HepG2 (cell line): Measurements from ENCODE around the gene CD248. TPM values are rescaled to one million over a fixed set of nuclear protein-coding genes. Genes with fewer than 3 reads are reported as not detected.
A peak's percentile ranks its signal among the peaks of the same experiment; 100 is the strongest.

Source experiments
- ARID2 ChIP-seq: sonication (generic); formaldehyde crosslinking; IDR thresholded peaks from 2 replicates; pipeline ENCODE4 v1.8.1; 2022; ENCODE audit warnings: mild to moderate bottlenecking, missing genetic modification reagents, borderline replicate concordance
- EEA1 ChIP-seq: sonication (generic); formaldehyde crosslinking; IDR thresholded peaks from 2 replicates; pipeline ENCODE4 v1.5.1; 2020; ENCODE audit warnings: mild to moderate bottlenecking, missing genetic modification reagents, borderline replicate concordance
- GTF3A ChIP-seq: sonication (generic); formaldehyde crosslinking; conservative IDR thresholded peaks from 2 replicates; pipeline ENCODE4 v1.4.0; 2020; ENCODE audit warnings: mild to moderate bottlenecking, missing genetic modification reagents
- KAT8 ChIP-seq: IDR thresholded peaks from 2 replicates; pipeline ENCODE4 v1.6.1; 2016; ENCODE audit warnings: missing genetic modification reagents, missing compliant biosample characterization
- KDM5A ChIP-seq: fragments of 200-600 bp; sonication (generic); IDR thresholded peaks from 2 replicates; pipeline ENCODE4 v1.7.0; 2018; ENCODE audit warnings: antibody characterized with exemption, mild to moderate bottlenecking, low read length, borderline replicate concordance
- KMT2B ChIP-seq: IDR thresholded peaks from 2 replicates; pipeline ENCODE4 v1.6.1; 2016; ENCODE audit warnings: missing genetic modification reagents, missing compliant biosample characterization
- SATB2 ChIP-seq: sonication (generic); formaldehyde crosslinking; IDR thresholded peaks from 2 replicates; pipeline ENCODE4 v1.5.0; 2020; ENCODE audit warnings: missing genetic modification reagents
- TCF12 ChIP-seq, 2 experiments: fragments of 450-650 bp in 1 of 2; sonication (generic) in 1 of 2; formaldehyde crosslinking in 1 of 2; IDR thresholded peaks; 2 replicates each; pipeline versions ENCODE4 v1.6.1 to v1.8.0; 2017 to 2022; ENCODE audit warnings: antibody characterized with exemption in 1 of 2, mild to moderate bottlenecking in 1 of 2, missing genetic modification reagents in 1 of 2, moderate library complexity in 1 of 2
- U2AF2 ChIP-seq: fragments of 200-400 bp; formaldehyde crosslinking; IDR thresholded peaks from 2 replicates; pipeline ENCODE4 v1.6.1; 2017; ENCODE audit warnings: low read depth, mild to moderate bottlenecking, low read length
- ZNF138 ChIP-seq: sonication (generic); formaldehyde crosslinking; IDR thresholded peaks from 2 replicates; pipeline ENCODE4 v1.5.0; 2020; ENCODE audit warnings: mild to moderate bottlenecking, low read depth, missing genetic modification reagents
- ZNF672 ChIP-seq: sonication (generic); formaldehyde crosslinking; IDR thresholded peaks from 2 replicates; pipeline ENCODE4 v1.8.1; 2022; ENCODE audit warnings: missing genetic modification reagents
- ZNF747 ChIP-seq: sonication (generic); formaldehyde crosslinking; IDR thresholded peaks from 2 replicates; pipeline ENCODE4 v1.8.1; 2023; ENCODE audit warnings: missing genetic modification reagents, mild to moderate bottlenecking, borderline replicate concordance
- polyA plus RNA-seq, 8 experiments: library from polyadenylated mRNA; depleted of rRNA in 3 of 8; stranded (reverse) in 7 of 8; unstranded in 1 of 8; fragments of >200 nt; fragmentation: Illumina TruSeq in 4 of 8; extraction: Trizol in 4 of 8; gene quantifications; 2 replicates each; pipeline versions ENCODE4 v1.2.1 to v1.2.3, GENCODE V29; 2011 to 2016; ENCODE audit warnings: low read depth in 4 of 8, missing spikeins in 1 of 8, mixed read lengths in 1 of 8; ENCODE audit not compliant: insufficient read depth in 1 of 8
- total RNA-seq, 5 experiments: library from RNA; depleted of rRNA; stranded (reverse); fragments of >200 nt; fragmentation: Illumina TruSeq; extraction: Trizol; gene quantifications; 2 replicates each; pipeline ENCODE4 v1.2.3, GENCODE V29; 2016; ENCODE audit warnings: low read depth in 1 of 5
- TF ChIP-seq, protein P1 (sequence below): sonication (generic); formaldehyde crosslinking; IDR thresholded peaks from 2 replicates; pipeline ENCODE4 v1.9.0; 2021; ENCODE audit warnings: missing genetic modification reagents, mild to moderate bottlenecking, borderline replicate concordance
- TF ChIP-seq, protein P2 (sequence below): sonication (generic); formaldehyde crosslinking; conservative IDR thresholded peaks from 2 replicates; pipeline ENCODE4 v1.5.0; 2020; ENCODE audit warnings: missing genetic modification reagents
- TF ChIP-seq, protein P3 (sequence below): sonication (generic); formaldehyde crosslinking; IDR thresholded peaks from 2 replicates; pipeline ENCODE4 v1.5.1; 2020; ENCODE audit warnings: mild to moderate bottlenecking, moderate library complexity, missing genetic modification reagents
- TF ChIP-seq, protein P4 (sequence below): IDR thresholded peaks from 2 replicates; pipeline ENCODE4 v1.6.1; 2016; ENCODE audit warnings: missing compliant biosample characterization, missing genetic modification reagents, borderline replicate concordance
- TF ChIP-seq, protein P5 (sequence below): sonication (generic); formaldehyde crosslinking; IDR thresholded peaks from 2 replicates; pipeline ENCODE4 v1.8.0; 2022; ENCODE audit warnings: mild to moderate bottlenecking, missing genetic modification reagents, moderate library complexity
- TF ChIP-seq, protein P6 (sequence below): sonication (generic); formaldehyde crosslinking; IDR thresholded peaks from 2 replicates; pipeline ENCODE4 v1.4.0; 2020; ENCODE audit warnings: mild to moderate bottlenecking, missing genetic modification reagents

Gene CD248
- total and polyA plus RNA-seq, 2 of the 13 experiments (the other 11 are each of a cell fraction or from before 2014, with no cell fraction given) = 0.25 to 0.35 TPM

DNA sequence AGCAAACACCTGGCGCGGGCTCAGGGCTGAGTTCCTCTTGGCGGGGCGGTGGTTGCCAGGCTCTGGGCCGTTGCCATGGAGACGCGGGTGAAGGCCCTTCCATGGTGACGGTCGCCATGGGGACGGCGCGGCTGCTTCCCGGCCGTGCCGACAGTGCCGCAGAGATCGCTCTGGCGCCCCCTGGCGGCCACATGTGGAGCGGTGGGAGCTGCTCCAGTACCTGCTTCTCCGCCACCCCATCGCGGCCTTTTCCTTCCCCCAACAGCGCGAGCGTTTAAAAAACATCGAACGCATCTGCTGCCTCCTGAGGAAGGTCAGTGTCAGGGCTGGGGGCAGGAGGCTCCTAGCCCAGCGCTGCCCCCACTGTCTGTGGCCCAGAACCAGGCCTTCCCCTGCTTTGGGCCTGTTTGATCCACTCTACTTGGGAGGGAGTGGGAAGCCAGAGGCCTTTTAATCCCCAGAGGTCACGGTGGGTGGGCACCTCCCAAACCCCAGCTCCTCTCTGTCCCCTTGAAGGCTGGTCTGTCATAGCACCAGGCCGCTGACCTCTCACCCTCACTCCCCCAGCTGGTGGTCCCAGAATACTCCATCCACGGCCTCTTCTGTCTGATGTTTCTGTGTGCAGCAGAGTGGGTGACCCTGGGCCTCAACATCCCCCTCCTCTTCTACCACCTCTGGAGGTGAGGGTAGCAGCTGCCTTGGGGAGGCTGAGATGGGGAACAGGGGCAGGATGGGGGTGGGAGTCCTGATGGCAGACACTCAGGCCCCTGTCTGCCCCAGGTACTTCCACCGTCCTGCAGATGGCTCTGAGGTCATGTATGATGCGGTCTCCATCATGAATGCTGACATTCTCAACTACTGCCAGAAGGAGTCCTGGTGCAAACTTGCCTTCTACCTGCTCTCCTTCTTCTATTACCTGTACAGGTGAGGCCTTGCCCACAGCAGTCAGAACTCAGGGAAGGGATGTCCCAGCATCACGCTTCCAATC is 34.1 kb downstream of the CD248 start (continued):
- TF ChIP-seq, protein P1, sequence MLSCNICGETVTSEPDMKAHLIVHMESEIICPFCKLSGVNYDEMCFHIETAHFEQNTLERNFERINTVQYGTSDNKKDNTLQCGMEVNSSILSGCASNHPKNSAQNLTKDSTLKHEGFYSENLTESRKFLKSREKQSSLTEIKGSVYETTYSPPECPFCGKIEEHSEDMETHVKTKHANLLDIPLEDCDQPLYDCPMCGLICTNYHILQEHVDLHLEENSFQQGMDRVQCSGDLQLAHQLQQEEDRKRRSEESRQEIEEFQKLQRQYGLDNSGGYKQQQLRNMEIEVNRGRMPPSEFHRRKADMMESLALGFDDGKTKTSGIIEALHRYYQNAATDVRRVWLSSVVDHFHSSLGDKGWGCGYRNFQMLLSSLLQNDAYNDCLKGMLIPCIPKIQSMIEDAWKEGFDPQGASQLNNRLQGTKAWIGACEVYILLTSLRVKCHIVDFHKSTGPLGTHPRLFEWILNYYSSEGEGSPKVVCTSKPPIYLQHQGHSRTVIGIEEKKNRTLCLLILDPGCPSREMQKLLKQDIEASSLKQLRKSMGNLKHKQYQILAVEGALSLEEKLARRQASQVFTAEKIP = no peak
- TF ChIP-seq, protein P2, sequence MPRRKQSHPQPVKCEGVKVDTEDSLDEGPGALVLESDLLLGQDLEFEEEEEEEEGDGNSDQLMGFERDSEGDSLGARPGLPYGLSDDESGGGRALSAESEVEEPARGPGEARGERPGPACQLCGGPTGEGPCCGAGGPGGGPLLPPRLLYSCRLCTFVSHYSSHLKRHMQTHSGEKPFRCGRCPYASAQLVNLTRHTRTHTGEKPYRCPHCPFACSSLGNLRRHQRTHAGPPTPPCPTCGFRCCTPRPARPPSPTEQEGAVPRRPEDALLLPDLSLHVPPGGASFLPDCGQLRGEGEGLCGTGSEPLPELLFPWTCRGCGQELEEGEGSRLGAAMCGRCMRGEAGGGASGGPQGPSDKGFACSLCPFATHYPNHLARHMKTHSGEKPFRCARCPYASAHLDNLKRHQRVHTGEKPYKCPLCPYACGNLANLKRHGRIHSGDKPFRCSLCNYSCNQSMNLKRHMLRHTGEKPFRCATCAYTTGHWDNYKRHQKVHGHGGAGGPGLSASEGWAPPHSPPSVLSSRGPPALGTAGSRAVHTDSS (CRISPR knock-in tag) = no peak
- TF ChIP-seq GTF3A (CRISPR knock-in tag) (no peak), U2AF2 (peak; percentile 99), ZNF138 (no peak), KMT2B (0 out of 2 replicates have a peak, but pooled peaks have one; percentile 30), KDM5A (no peak), KAT8 (CRISPR knock-in tag) (peak; percentile 46; the same call in 1 of the 2 replicates), EEA1 (CRISPR knock-in tag) (no peak), TCF12 (IDR thresholded peaks at IDR 0.05) (no peak), TCF12 (CRISPR knock-in tag; IDR thresholded peaks at IDR 0.05) (no peak), SATB2 (CRISPR knock-in tag) (no peak), ZNF747 (CRISPR knock-in tag) (no peak), ZNF672 (CRISPR knock-in tag) (no peak), ARID2 (no peak)
- TF ChIP-seq, protein P3, sequence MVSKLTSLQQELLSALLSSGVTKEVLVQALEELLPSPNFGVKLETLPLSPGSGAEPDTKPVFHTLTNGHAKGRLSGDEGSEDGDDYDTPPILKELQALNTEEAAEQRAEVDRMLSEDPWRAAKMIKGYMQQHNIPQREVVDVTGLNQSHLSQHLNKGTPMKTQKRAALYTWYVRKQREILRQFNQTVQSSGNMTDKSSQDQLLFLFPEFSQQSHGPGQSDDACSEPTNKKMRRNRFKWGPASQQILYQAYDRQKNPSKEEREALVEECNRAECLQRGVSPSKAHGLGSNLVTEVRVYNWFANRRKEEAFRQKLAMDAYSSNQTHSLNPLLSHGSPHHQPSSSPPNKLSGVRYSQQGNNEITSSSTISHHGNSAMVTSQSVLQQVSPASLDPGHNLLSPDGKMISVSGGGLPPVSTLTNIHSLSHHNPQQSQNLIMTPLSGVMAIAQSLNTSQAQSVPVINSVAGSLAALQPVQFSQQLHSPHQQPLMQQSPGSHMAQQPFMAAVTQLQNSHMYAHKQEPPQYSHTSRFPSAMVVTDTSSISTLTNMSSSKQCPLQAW (CRISPR knock-in tag) = peak; percentile 75
- TF ChIP-seq, protein P4, sequence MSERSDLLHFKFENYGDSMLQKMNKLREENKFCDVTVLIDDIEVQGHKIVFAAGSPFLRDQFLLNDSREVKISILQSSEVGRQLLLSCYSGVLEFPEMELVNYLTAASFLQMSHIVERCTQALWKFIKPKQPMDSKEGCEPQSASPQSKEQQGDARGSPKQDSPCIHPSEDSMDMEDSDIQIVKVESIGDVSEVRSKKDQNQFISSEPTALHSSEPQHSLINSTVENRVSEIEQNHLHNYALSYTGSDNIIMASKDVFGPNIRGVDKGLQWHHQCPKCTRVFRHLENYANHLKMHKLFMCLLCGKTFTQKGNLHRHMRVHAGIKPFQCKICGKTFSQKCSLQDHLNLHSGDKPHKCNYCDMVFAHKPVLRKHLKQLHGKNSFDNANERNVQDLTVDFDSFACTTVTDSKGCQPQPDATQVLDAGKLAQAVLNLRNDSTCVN (CRISPR knock-in tag) = no peak
- TF ChIP-seq, protein P5, sequence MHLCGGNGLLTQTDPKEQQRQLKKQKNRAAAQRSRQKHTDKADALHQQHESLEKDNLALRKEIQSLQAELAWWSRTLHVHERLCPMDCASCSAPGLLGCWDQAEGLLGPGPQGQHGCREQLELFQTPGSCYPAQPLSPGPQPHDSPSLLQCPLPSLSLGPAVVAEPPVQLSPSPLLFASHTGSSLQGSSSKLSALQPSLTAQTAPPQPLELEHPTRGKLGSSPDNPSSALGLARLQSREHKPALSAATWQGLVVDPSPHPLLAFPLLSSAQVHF (CRISPR knock-in tag) = no peak
- TF ChIP-seq, protein P6, sequence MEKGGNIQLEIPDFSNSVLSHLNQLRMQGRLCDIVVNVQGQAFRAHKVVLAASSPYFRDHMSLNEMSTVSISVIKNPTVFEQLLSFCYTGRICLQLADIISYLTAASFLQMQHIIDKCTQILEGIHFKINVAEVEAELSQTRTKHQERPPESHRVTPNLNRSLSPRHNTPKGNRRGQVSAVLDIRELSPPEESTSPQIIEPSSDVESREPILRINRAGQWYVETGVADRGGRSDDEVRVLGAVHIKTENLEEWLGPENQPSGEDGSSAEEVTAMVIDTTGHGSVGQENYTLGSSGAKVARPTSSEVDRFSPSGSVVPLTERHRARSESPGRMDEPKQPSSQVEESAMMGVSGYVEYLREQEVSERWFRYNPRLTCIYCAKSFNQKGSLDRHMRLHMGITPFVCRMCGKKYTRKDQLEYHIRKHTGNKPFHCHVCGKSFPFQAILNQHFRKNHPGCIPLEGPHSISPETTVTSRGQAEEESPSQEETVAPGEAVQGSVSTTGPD (CRISPR knock-in tag) = no peak
